ENCODE data around the gene ST3GAL6. TPM values are rescaled to one million over a fixed set of nuclear protein-coding genes. Genes with fewer than 3 reads are reported as not detected.

The ST3GAL6 gene
- total and polyA plus RNA-seq, 2 of the 13 experiments (the other 11 are each of a cell fraction or from before 2014, with no cell fraction given): 17.5 to 23.2 TPM

- no peak for TF ChIP-seq ZBTB10 (CRISPR knock-in tag; IDR thresholded peaks at IDR 0.05; ENCODE audit: borderline replicate concordance)
- no peak for TF ChIP-seq JUN (CRISPR knock-in tag; IDR thresholded peaks at IDR 0.05)
- TF ChIP-seq ZFP37 (CRISPR knock-in tag; IDR thresholded peaks at IDR 0.05; ENCODE audit: borderline replicate concordance): no peak
- TF ChIP-seq PHF21A (CRISPR knock-in tag; IDR thresholded peaks at IDR 0.05): no peak
- TF ChIP-seq ZNF609 (CRISPR knock-in tag; IDR thresholded peaks at IDR 0.05; ENCODE audit: borderline replicate concordance): no peak
- TF ChIP-seq ZFAT (CRISPR knock-in tag; conservative IDR thresholded peaks at IDR 0.05): no peak
- TF ChIP-seq KMT2B (CRISPR knock-in tag; IDR thresholded peaks at IDR 0.05): no peak
- TF ChIP-seq RORA (CRISPR knock-in tag; IDR thresholded peaks at IDR 0.05): no peak
- no peak for TF ChIP-seq TEF (CRISPR knock-in tag; IDR thresholded peaks at IDR 0.05)
- no peak for TF ChIP-seq SIX1 (CRISPR knock-in tag; IDR thresholded peaks at IDR 0.05; ENCODE audit: borderline replicate concordance)
- no peak for TF ChIP-seq ZHX1 (CRISPR knock-in tag; IDR thresholded peaks at IDR 0.05; ENCODE audit: low read depth)
- TF ChIP-seq GPN1 (CRISPR knock-in tag; IDR thresholded peaks at IDR 0.05; ENCODE audit: borderline replicate concordance): no peak
- TF ChIP-seq PITX1 (CRISPR knock-in tag; IDR thresholded peaks at IDR 0.05): no peak
- no peak for TF ChIP-seq ZFX (CRISPR knock-in tag; IDR thresholded peaks at IDR 0.05; ENCODE audit: low read depth)
- TF ChIP-seq HHEX (CRISPR knock-in tag; IDR thresholded peaks at IDR 0.05): no peak
- no peak for TF ChIP-seq HMGA1 (CRISPR knock-in tag; conservative IDR thresholded peaks at IDR 0.05)
- no peak for TF ChIP-seq ZNF367 (CRISPR knock-in tag; IDR thresholded peaks at IDR 0.05; ENCODE audit: borderline replicate concordance)
- no peak for TF ChIP-seq ZNF180 (CRISPR knock-in tag; IDR thresholded peaks at IDR 0.05; ENCODE audit: borderline replicate concordance, low read depth)
- TF ChIP-seq ZMAT5 (CRISPR knock-in tag; IDR thresholded peaks at IDR 0.05; ENCODE audit: borderline replicate concordance, low read depth): no peak
- no peak for TF ChIP-seq CREM (IDR thresholded peaks at IDR 0.05)
- no peak for TF ChIP-seq CREM (CRISPR knock-in tag; IDR thresholded peaks at IDR 0.05)
These were observed 20.9 kb downstream of the ST3GAL6 start (continued) for GRCh38 chr3:98784042-98784441.
